GM18498 (cell line): ENCODE data around the gene TLE6.
"Not testable (repeated sequence)": the region's sequence is repeated elsewhere in the genome, so short reads cannot be mapped to it uniquely, and the experiment has no call there.

Source experiments
- ATAC-seq: cut with Tn5 transposase; IDR thresholded peaks from one replicate; pipeline ENCODE4 v1.9.1; 2021; ENCODE audit warnings: mild to moderate bottlenecking, moderate library complexity; ENCODE audit not compliant: unreplicated experiment

The TLE6 gene

DNA sequence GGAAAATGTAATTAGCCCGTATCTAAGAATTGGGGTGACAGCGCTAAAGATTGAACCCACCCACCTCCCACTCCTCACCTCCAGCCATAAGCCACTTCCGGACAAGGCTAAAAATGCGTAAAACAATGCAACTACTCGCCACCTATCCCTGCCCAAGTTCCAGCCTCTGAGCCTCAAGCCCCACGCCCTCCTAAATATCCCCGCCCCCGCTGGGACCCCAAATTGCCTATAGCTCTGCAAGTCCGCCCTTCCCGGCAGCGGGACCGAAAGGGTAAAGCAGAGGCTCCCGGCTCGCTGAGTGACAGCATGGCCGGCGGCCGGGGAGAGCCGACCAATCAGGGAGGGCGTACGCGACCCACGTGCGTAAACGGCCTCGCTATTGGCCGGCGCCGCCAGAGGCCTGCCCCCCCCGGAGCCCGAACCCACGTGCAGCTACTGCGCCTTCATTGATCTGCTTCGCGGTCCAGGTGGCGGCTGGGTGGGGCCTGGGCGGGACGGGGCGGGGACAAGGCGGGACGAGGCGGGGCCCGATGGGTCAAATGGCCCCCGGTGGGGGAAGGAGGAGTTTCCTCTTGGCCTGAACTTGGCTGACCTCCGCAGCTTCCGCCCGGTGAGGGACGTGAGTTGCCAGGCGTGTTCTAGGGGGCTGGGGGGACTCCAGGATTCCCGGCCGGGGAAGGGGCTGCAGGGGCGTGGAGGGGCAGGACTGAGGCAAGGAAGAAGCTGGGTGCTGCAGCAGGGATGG, at the start of gene TLE6:
TSS of gene TLE6 (plus strand) at position 564 of the 745 bp plus-strand sequence. CDS start 670 bp downstream, outside the sequence.
- ATAC-seq: peak; percentile 98

DNA sequence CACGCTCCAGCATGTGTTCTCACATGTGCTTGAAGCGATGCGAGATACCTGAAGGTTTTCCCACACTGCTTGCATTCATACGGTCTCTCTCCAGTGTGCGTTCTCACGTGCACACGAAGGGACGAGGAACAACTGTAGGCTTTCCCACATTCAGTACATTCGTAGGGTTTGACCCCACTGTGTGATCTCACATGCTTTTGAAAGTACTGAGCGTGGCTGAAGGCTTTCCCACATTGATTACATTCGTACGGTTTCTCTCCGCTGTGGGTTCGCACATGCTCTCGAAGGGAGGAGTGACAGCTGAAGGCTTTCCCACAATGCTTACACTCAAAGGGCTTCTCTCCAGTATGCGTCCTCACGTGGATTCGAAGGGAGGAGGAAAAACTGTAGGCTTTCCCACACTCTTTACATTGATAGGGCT, 43.9 kb upstream of the TLE6 start:
- no peak for ATAC-seq

DNA sequence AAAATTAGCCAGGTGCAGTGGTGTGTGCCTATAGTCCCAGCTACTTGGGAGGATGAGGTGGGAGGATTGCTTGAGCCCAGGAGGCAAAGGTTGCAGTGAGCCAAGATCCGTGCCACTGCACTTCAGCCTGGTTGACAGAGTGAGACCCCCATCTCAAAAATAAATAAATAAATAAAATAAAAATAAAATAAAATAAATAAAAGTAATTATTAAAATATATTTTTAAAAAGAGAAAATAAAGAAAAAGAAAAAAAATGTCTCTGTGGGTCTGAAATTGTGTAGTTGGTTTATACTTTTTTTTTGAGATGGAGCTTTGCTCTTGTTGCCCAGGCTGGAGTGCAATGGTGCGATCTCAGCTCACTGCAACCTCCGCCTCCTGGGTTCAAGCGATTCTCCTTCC, 41.5 kb upstream of the TLE6 start:
- not testable (repeated sequence) for ATAC-seq

DNA sequence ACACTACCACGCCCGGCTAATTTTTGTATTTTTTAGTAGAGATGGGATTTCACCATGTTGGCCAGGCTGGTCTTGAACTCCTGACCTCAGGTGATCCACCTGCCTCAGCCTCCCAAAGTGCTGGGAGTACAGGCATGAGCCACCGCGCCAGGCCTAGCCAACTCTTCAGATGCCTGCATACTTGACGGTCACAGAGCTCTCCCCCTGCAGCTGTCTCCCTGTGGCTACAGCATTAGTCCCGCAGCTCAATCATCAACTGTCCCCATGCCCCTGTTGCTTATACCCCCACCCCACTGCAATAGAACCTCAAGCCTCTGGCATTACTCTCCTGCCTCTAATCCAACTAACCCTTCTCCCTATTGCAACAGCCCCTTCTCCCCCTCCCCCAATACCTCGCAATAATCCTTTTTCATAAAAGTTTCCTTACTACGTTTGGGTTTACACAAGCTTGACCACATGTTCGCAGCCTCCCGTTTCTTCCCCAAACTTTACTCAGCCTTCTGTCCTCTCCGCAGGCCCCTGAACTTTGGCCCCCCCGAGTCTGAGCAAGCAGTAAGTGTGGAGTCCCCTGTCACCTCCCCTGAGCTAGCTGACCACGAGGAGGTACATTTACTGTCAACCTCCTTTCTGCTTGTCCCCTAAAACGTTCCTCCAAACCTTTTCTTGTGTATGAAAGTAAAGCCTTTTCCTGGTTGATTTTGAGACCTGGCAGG, 34.3 kb upstream of the TLE6 start:
- no peak for ATAC-seq

DNA sequence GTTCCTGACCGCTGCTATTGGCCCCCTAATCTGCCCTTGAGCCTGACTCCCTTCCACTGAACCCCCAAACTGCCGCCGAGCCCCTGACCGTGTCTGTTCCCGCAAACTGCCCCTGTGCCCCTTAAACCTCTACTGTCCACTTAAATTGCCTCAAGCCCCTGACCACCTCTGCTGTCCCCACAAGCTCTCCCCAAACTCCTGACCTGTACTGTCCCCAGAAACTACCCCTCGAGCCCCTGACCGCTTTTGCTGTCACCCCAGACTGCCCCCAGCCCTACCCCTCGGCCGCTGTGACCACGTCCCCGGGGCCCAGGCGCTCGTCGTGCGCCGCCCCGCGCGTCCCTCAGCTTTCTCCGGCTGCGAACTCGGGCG, 33.0 kb upstream of the TLE6 start:
- no peak for ATAC-seq

DNA sequence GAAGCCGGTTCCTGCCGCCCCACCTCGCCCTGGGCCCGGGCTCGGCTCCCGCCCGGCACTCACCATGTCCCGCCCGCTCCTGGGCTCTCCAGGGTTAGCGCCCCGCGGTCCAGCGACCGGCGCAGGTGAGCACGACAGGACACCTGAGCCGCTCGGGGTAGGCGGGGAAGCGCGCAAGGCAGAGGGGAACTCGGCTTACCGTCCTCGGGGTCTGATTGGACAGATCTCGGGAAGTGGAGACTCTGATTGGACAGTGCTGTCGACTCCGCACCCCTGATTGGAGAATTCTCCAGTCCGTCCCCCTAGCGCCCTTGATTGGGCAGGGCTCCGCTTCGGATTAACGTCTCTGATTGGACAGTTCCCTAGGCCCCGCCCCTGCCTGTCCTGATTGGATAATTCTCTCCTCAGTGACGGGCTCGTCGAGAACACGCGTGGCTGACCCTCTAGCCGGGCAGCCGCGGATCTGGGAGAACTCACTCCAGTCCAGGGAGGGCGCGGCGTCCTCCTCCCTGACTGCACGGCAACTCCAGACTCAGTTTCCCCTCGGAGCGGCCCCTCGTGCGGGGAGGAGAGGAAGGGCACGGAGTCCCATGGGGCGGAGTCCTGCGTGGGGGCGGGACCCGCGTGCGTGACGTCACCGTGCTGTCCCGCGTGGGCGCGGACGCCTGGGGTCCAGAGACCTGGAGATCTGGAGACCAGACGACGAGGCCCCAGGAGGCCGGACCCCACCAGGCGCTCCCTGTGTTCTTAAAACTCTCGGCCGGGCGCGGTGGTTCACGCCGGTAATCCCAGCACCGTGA, 32.4 kb upstream of the TLE6 start, which contains the start of gene ZNF77:
TSS of gene ZNF77 (minus strand) at position 197 of the 800 bp plus-strand sequence. CDS start at position 66, 131 bp downstream.
- peak; percentile 95 for ATAC-seq

DNA sequence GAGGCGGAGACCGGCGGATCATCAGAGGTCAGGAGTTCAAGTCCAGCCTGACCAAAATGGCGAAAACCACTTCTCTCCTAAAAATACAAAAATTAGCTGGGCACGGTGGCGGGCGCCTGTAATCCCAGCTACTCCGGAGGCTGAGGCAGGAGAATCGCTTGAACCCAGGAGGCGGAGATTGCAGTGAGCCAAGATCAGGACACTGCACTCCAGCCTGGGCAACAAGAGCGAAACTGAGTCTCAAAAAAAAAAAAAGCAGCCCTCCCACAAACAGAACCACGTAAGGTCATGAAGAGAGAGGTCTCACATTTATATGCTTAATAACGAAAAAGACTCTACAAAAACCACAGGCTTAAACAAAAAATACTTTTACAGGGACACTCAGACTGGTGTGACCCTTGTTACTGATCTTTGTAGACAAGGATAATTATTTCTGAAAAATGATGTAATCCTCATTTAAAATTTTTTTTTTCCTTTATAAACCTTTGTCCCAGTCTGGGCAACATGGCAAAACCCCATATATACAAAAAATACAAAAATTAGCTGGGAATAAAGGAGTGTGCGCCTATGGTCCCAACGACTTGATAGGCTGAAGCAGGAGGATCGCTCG, 31.7 kb upstream of the TLE6 start:
- ATAC-seq: no peak

DNA sequence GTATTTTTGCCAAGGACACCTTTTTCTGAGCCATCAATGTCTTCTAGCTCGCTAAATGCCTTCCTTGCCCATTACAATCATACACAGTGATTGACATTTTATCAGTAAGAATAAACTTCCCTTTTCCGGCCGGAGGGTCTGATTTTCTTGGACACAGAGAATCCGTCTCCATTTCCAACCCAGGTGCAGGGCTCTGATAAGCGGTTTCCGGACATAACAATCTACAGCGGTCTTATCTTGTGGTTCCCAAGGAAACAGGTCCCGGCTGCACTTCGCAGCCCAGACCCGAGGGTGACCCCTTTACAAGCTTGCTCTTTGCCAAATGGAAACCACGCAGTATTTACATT, 27.5 kb upstream of the TLE6 start:
- peak; percentile 2 for ATAC-seq

DNA sequence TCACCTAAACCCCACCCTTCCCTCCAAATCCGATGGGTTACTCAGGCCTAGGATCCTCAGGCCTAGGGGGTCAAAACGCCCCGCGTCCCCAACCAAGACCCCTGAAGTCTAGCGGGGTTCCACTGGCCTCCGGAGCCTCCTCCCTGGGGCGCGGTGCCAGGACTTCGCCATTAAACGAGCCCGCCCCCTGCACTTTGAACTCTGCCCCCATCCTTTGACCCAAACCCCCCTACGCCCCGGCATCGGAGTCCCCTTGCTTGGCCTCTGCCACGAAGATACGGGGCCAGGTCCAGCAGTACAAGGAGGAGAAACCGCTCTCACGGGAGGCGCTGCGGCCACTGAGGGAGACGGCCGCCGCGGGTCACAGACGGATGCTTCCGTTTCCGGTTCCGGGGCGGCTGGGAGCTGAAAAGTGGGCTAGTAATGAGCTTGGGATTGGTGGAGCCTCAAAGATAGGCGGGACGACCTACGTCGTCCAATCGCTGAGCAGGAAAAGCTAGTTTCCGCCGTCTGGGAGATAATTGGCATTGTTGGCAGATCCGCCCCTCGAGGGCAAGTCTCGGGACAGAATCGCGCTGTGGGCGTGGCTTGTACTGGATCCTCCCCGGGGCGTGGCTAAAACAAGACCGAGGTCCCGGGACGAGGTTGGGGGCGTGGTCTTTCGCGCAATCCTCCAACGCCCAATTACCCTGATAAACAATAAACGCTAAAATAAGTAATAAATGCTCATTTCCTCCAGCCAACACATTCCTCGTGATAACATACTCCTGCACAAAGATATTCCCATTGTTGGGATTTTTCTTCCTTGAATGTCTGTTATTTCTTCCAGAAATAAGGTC, 26.9 kb upstream of the TLE6 start:
- peak; percentile 92 for ATAC-seq

DNA sequence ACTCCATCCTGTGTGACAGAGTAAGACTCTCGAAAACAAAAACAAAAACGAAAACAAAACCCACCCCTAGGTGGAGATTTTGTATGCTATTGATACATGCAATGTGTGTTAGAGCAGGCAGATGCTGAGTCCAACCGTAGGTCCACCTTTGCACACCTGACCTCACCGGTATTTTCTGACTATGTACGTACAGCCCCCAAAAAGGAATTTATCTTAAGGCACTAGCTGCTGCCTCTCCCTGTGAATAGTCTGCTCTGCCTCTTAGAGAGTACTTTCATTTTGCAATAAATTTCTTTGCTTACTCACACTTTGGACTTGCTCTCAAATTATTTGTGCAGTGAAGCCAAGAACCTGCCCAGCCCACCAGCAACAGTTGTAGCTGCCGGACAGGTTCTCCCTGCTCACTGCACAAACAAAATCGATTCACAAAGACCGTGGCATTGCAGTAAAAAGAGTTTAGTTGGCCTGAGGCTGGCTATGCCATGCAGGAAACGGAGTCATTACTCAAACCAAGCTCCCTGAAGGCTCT, 24.3 kb upstream of the TLE6 start:
- no peak for ATAC-seq

DNA sequence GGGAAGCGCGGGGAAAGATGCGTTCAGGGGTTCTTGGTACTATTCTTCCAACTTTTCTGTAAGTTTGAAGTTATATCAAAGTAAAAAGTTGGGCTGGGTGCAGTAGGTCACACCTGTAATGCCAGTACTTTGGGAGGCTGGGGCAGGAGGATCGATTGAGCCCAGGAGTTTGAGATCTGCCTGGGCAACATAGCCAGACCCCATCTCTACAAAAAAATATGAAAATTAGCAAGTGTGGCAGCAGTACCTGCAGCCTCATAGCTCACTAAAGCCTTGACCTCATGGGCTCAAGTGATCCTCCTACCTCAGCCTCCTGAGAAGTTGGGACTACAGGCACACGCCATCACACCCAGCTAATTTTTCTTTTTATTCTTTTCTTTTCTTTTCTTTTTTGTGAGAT, 20.2 kb upstream of the TLE6 start:
- ATAC-seq: no peak

DNA sequence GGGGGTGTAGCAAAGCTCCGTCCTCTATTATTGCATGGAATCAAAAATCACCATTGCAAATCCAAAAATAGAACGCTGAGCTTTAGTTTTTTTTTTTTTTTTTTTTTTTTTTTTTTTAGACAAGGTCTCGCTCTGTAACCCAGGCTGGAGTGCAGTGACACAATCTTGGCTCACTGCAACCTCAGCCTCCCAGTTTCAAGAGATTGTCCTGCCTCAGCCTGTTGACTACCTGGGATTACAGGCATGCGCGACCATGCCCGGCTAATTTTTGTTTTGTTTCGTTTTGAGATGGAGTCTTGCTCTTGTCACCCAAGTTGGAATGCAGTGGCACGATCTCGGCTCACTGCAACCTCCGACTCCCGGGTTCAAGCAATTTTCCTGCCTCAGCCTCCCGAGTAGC, 17.2 kb upstream of the TLE6 start:
- no peak for ATAC-seq

DNA sequence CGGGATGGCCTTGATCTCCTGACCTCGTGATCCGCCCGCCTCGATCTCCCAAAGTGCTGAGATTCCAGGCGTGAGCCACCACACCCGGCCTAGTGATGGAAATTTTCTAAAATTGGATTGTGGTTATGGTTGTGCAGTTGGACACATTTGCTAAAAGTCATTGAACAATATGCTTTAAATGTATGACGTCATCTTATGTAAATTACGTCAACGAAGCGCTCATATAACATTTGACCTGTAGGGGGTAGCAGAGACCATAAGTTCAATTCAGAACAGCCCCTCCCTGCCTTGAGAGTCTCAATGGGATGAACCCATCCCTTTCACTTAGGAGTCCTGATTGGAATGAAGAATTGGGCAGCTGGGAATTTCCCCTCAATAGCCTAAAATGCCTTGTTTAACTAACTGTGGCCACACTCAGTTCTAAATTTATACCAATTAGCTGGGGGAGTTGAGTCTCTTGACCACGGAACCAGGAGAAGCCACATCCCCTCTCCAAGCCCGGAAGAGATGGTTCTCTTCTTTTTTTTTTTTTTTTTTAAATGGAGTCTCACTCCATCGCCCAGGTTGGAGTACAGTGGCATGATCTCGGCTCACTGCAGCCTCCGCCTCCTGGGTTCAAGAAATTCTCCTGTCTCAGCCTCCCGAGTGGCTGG, 15.2 kb upstream of the TLE6 start:
- peak; percentile 47 for ATAC-seq

DNA sequence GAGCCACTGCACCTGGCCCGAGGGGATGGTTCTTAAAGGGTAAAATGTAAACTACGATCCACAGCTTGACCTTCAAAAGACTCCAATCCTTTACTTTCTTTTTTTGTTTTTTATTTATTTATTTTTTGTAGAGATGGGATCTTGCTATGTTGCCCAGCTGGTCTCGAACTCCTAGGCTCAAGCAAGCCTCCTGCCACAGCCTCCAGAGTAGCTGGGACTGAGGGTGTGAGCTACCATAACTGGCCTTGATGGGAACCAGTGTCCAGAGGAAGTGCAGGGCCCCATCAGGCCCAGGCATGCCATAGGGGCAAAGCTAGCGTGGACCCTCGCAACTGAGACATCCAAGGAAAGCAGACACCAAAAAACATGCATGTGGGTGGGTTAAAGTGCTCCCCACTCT, 14.2 kb upstream of the TLE6 start:
- ATAC-seq: no peak

DNA sequence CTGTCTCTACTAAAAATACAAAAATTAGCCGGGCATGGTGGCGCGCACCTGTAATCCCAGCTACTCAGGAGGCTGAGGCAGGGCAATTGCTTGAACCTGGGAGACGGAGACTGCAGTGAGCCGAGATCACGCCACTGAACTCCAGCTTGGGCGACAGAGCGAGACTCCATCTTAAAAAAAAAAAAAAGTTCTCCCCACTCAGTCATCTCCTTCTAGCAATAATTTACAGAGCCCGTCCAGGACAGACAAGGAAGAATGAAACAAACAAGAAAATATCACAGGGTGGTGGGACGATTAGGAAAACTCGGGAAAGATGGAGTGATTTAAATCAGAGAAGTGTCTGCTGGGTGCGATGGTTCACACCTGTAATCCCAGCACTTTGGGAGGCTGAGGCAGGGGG, 13.7 kb upstream of the TLE6 start:
- not testable (repeated sequence) for ATAC-seq

DNA sequence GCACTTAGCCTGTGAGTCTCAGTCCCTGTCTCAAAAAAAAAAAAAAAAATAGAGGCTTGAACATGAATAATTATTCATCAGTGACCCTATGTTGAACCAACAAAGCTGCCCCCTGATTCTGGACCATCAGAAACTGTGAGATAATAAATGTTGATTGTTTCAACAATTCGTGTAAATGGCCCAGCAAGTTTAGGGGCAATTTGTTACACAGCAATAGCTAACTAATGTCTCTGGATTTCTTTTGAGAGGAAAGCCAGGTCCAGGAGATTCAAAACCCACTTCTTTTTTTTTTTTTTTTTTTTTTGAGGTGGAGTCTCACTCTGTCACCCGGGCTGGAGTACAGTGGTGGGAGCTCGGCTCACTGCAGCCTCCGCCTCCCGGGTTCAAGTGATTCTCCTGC, 12.5 kb upstream of the TLE6 start:
- ATAC-seq: no peak

DNA sequence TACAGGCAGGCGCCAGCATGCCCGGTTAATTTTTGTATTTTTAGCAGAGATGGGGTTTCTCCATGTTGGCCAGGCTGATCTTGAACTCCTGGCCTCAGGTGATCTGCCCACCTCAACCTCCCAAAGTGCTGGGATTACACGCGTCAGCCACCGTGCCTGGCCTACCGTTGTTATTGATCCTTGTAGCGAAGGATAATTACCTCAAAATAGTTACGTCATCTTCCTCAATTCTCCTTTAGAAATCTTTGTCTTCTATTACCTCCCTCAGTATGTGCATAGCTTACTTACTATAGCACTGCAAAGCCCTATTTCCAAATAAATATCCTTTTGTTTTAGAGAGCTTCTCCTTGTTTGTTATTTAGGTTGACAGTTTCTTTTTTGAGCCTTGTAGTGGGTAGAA, 9.4 kb upstream of the TLE6 start:
- ATAC-seq: no peak

DNA sequence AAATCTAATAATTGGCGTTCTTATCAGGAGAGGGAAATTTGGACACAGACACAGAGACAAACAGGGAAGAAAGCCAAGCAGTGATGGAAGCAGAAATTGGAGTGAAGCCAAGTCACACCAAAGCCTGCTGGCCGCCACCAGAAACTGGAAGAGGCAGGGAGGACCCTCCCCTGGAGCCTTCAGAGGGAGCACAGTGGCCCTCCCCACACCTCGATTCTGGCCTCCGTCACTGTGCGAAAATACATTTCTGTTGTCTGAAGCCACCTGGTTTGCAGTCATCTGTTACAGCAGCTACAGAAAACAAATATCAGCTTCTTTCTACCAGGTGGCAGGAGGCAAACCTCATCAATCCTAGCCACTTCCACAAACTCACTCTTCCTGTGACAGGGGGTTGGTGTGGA, 8.3 kb upstream of the TLE6 start:
- ATAC-seq: no peak

DNA sequence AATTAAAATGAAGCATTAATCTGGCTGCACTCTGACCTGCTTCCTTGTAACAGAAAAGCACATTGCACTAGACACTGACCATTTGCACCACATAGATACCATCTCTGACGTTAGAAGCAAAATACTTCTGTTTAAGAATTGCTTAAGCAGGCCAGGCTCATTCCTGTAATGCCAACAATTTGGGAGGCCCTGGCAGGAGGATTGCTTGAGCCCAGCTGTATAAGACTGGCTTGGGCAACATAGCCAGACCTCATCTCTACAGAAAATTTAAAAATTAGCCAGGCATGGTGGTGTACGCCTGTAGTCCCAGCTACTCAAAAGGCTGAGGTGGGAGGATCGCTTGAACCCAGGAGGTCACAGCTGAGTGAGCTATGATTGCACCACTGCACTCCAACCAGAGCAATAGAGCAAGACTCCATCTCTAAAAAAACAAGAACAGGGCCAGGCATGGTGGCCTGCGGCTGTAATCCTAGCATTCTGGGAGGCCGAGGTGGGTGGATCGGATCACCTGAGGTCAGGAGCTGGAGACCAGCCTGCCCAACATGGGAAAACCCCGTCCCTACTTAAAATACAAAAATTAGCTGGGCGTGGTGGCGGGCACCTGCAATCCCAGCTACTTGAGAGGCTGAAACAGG, 7.0 kb upstream of the TLE6 start:
- no peak for ATAC-seq
